ENCODE data around the gene GAPDH. TPM values are rescaled to one million over a fixed set of nuclear protein-coding genes. Genes with fewer than 3 reads are reported as not detected.

Gene GAPDH
- total RNA-seq, 4 donors from 2014 or later, result 850 to 1,788 (median 1,222) TPM

GRCh38 chr12:6549684-6550151 is 15.4 kb downstream of the GAPDH start:
- TF ChIP-seq, protein P1, sequence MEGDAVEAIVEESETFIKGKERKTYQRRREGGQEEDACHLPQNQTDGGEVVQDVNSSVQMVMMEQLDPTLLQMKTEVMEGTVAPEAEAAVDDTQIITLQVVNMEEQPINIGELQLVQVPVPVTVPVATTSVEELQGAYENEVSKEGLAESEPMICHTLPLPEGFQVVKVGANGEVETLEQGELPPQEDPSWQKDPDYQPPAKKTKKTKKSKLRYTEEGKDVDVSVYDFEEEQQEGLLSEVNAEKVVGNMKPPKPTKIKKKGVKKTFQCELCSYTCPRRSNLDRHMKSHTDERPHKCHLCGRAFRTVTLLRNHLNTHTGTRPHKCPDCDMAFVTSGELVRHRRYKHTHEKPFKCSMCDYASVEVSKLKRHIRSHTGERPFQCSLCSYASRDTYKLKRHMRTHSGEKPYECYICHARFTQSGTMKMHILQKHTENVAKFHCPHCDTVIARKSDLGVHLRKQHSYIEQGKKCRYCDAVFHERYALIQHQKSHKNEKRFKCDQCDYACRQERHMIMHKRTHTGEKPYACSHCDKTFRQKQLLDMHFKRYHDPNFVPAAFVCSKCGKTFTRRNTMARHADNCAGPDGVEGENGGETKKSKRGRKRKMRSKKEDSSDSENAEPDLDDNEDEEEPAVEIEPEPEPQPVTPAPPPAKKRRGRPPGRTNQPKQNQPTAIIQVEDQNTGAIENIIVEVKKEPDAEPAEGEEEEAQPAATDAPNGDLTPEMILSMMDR (IDR thresholded peaks at IDR 0.05; ENCODE audit: low read depth), result no peak

DNA sequence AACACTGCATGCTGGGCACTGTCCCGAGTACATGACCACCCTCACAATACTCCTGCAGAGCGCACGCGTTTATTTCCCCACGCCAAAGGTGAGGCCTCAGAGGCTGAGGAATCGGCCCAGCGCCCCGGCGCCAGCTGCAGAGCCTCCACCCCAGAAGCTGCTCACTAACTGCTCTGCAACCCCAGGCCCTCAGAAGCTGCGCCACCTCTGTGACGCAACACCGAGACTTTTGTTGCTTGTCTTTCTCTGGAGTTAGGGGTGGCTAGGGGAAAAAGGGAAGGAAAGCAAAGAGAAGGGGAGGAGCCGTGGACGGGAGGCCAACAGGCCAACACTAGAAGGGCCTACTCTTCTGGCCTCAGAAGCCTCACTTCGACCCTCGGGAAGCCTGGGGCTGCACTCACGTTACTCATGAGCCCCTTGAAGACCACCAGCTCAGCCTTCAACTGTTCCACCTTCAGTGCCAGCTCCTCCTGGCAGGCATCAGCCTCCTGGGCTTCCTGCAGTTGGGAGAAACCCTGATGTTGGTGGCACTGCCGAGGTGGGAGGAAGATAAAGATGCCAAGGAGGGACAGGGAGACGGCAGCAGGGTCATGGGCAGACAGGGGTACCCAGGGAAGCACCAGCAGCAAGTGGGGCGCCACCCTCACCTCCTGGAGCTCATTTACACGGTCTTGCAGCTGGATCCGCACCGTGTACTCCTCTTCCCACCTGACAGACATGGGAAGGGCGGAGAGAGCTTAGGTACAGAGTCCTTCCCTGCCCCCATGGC is 16.2 kb downstream of the GAPDH start:
- TF ChIP-seq, protein P1 (IDR thresholded peaks at IDR 0.05; ENCODE audit: low read depth), result no peak

DNA sequence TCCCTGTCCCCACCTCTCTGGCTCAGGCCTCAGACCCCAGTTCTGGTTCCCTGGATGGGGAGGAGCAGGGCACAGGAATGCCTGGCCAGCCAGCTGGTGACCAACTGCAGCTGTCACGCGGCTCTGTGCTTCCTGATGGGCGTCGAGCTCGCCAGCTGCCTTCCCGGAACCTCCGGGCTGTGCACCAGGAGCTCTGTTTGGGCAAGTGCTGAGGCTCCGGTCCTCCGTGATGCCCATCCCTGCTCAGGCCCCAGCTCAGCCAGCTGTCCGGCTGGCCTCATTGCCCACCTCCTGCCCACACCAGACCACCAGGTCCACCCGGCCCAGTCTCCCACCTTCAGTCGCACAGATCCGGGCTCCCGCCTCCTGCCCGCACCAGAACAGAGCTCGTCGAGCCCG is 16.7 kb downstream of the GAPDH start:
- TF ChIP-seq, protein P1 (IDR thresholded peaks at IDR 0.05; ENCODE audit: low read depth), result no peak

GRCh38 chr12:6551496-6552139 is 17.3 kb downstream of the GAPDH start:
- TF ChIP-seq, protein P1 (IDR thresholded peaks at IDR 0.05; ENCODE audit: low read depth), result no peak

- TF ChIP-seq, protein P1 (IDR thresholded peaks at IDR 0.05; ENCODE audit: low read depth), result no peak
These were observed 17.8 kb downstream of the GAPDH start for GRCh38 chr12:6552140-6552551.

GRCh38 chr12:6553051-6553868 is 18.9 kb downstream of the GAPDH start:
- TF ChIP-seq, protein P1 (IDR thresholded peaks at IDR 0.05; ENCODE audit: low read depth), result no peak

Data from subcutaneous adipose tissue (tissue), 4 donors.